ENCODE data around the gene KRT74.

DNA sequence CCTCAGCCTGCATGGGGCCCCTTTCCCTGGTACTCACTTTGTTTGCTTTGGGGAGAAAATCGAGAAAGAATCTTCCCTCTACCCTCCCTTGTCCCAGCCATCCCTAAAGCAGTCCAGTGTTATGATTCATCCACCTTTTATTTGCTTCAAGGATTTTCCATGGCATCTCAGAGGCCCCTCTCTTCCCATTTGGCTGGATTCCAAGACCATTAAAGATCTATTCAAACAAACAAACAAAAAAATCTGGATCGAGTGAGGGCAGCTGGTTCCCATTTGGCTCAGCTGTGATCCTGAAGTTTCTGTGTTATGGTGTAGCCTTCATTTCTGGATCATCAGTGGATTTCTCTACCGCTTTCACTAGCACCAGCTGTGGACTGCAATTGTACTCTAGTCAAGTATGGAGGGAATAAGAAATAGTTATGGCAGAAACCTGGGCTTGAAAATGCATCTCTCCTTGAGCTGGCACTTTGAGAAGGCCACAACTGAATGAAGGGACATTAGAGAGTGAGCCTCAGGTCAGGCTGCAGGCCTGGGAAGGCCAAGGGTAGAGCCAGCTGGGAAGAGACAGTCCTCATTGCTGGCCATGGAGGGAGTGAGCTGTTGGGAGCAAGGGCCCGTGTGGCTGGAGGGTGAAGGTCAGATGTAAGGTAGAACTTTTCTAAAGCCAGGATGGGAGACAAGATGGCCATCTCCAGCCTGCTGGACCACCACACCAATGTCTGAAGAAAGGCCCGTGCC, 34.4 kb downstream of the KRT74 start:
- TF ChIP-seq, protein P1, sequence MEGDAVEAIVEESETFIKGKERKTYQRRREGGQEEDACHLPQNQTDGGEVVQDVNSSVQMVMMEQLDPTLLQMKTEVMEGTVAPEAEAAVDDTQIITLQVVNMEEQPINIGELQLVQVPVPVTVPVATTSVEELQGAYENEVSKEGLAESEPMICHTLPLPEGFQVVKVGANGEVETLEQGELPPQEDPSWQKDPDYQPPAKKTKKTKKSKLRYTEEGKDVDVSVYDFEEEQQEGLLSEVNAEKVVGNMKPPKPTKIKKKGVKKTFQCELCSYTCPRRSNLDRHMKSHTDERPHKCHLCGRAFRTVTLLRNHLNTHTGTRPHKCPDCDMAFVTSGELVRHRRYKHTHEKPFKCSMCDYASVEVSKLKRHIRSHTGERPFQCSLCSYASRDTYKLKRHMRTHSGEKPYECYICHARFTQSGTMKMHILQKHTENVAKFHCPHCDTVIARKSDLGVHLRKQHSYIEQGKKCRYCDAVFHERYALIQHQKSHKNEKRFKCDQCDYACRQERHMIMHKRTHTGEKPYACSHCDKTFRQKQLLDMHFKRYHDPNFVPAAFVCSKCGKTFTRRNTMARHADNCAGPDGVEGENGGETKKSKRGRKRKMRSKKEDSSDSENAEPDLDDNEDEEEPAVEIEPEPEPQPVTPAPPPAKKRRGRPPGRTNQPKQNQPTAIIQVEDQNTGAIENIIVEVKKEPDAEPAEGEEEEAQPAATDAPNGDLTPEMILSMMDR (IDR thresholded peaks at IDR 0.05 in 8 of 11, conservative IDR thresholded peaks at IDR 0.05 in 3 of 11): no peak
- TF ChIP-seq POLR2AphosphoS5 (IDR thresholded peaks at IDR 0.05): no peak
